HG03342 (cell line): ENCODE results near the gene BLTP1.
"Not testable (repeated sequence)": the region's sequence is repeated elsewhere in the genome, so short reads cannot be mapped to it uniquely, and the experiment has no call there.

Source experiments
- ATAC-seq: cut with Tn5 transposase; IDR thresholded peaks from one replicate; pipeline ENCODE4 v1.9.1; 2021; ENCODE audit warnings: mild to moderate bottlenecking, moderate library complexity; ENCODE audit not compliant: unreplicated experiment

The BLTP1 gene

DNA sequence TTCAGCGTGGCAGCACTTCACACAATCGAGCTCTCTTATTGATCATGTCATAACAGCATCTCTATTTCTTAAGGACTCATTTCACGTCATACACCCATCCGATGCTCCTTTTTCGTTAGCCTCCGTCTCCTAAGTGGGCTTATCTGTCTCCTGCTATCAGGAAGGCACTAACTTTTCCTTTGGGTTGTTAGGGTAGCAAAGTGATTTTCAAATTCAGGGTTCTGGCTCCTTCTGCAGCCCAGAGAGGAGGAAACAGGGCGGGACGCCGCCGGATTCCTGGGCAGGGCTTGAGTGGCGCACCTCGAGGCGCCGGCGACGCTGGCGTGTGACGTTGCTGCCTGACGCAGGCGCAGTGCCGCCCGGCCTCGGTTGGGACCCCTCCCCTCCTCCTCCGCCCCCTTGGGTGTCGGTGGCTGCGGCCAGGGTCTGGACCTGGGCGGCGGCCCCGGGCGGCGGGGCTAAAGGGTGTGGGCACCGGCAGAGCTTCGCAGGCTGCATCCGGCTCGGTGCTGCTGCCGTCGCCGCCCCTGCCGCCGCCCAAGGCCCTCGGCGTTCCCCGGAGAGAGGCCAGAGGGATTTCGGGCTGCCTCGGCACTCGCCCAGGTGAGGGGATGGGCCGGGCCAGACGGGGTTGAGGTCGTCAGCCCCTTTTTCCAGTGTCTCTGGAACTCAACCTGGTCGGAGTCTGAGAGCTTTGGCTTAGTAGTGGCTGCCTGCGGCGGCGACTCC is at the start of gene BLTP1:
BLTP1 (plus strand) TSS at position 350 of the 729 bp plus-strand sequence. CDS start 18,317 bp downstream, outside the sequence.
- peak; percentile 95 for ATAC-seq

GRCh38 chr4:122104184-122104583 is 47.9 kb upstream of the BLTP1 start:
- ATAC-seq = no peak

- ATAC-seq = no peak
Measured at GRCh38 chr4:122107680-122108079, 44.5 kb upstream of the BLTP1 start.

GRCh38 chr4:122110304-122110703 is 41.8 kb upstream of the BLTP1 start:
- ATAC-seq = not testable (repeated sequence)

DNA sequence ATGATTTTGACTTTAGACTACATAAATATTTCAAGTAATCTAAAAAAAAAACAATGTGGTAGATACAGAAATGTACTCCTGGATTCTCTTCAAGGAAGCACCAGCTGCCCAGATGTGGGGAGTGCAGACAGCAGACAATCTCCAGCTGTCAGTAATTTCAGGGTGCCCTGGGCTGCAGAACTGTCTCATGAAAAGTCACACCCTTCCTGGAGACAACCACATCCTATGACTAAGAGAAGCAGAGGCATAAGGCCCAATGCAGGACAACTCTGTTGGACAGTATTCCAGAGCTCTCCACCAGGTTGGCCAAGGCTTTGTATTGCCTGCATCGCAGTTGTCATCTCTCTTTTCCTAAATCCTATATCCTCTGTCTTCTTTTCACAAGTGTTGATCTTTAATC is 34.4 kb upstream of the BLTP1 start:
- no peak for ATAC-seq

- ATAC-seq = no peak
Measured at GRCh38 chr4:122118243-122118642, 33.9 kb upstream of the BLTP1 start.

DNA sequence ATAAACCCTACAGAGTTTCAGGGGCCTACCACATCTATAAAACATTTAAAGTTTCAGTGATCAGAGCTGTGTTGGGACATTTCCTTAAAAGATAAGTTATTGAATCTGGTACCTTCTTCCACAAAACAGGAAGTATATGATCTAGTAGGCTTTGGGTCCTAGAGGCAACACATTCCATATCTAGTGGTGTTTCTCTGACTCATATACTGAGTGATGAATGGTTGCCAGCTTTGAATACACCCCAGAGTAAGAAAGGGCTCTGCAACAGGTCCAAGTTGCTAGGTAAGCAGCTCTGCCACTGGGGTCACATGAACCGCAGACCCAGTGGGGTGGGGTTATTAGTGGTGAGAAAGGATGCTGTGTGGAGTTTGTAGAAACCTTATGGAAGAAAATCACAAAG is 32.4 kb upstream of the BLTP1 start:
- no peak for ATAC-seq

- no peak for ATAC-seq
Measured at GRCh38 chr4:122121593-122121992, 30.5 kb upstream of the BLTP1 start.

GRCh38 chr4:122122083-122122482 is 30.0 kb upstream of the BLTP1 start:
- no peak for ATAC-seq

- no peak for ATAC-seq
Measured at GRCh38 chr4:122129061-122129460, 23.1 kb upstream of the BLTP1 start.

GRCh38 chr4:122131562-122132157 is 20.5 kb upstream of the BLTP1 start:
- peak; percentile 66 for ATAC-seq

DNA sequence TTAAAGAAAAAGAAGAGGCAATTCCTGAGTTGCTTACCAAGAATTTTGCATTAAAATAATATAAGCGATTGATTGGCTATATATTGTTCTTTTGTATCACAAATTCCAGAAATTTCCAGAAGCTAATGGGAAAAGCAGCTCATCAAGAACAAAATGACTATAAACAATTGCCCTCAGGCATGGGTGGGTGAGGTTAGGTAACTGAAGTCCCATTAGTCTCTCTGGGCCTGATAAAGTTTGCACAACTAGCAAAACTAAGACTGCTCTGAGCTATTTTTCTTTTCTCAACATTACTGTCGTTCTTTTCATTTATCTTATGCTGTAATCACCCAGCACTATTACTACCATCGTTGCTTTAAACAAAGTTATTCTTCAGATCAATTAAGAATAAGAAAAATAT is 19.2 kb upstream of the BLTP1 start:
- ATAC-seq = no peak

DNA sequence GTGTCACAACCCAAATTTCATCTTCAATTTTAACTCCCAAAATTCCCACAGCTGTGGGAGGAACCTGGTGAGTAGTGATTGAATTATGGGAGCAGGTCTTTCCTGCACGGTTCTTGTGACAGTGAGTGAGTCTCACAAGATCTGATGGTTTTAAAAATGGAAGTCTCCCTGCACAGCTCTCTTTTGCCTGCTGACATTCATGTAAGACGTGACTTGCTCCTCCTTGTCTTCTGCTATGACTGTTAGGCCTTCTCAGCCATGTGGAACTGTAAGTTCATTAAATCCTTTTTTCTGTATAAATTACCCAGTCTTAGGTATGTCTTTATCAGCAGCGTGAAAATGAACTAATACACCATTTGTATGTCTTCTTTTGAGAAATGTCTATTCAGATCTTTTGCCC is 13.0 kb upstream of the BLTP1 start:
- no peak for ATAC-seq

- ATAC-seq = no peak
Measured at GRCh38 chr4:122140834-122141233, 11.3 kb upstream of the BLTP1 start.

DNA sequence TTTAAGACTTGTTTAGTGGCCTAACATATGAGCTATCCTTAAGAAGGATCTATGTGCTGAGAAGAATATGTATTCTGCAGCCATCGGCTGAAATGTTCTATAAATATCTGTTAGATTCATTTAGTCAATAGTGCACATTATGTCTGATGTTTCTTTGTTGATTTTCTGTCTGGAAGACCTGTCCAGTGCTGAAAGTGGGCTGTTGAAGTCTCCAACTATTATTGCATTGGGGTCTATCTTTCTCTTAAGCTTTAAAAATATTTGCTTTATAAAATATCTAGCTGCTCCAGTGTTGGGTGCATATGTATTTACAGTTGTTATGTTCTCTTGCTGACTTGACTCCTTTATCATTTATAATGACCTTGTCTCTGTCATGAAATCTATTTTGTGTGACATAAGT is 9.4 kb upstream of the BLTP1 start:
- ATAC-seq = no peak

DNA sequence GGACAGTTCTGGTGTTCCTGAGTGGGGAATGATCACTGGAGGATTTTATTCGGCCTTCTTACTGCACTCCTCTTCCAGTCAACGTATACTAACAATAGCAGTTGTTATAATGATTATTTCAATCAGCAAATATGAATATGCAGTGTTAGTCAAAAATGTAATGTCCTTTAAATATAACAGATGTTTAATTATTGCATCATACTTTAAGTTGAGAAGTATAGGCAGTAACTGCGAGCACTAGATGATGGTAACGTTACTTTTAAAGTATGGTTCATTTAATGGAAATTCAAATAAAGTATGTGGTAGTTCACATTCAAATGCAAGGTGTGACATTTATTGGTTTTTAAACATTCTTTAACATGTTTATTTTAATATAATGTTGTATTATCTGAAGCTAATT is 5.5 kb upstream of the BLTP1 start:
- no peak for ATAC-seq

GRCh38 chr4:122150931-122151330 is 1.2 kb upstream of the BLTP1 start:
- ATAC-seq = peak; percentile 24

- ATAC-seq = peak; percentile 37
Measured at GRCh38 chr4:122152711-122153226, 638 bp downstream of the BLTP1 start.

- no peak for ATAC-seq
Measured at GRCh38 chr4:122156819-122157218, 4.7 kb downstream of the BLTP1 start.

DNA sequence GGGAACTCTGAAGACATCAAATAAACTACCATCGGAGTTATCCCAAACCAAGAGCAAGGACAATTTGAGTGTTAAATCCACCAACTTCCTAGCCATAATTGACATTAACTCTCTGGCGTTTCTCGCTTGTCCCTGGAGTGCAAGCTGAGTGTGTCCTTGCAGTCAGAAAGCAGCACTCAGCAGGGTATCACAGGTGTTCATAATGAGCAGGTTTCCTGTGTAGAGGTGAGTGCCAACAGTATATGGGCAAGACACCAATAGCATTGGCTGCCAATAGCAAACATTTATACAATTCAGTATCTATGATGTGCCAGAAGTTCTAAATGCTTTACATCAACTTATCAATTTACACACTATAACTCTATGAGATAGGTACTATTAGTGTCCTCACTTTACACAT is 11.2 kb downstream of the BLTP1 start:
- no peak for ATAC-seq

- no peak for ATAC-seq
Measured at GRCh38 chr4:122163767-122164166, 11.6 kb downstream of the BLTP1 start.

DNA sequence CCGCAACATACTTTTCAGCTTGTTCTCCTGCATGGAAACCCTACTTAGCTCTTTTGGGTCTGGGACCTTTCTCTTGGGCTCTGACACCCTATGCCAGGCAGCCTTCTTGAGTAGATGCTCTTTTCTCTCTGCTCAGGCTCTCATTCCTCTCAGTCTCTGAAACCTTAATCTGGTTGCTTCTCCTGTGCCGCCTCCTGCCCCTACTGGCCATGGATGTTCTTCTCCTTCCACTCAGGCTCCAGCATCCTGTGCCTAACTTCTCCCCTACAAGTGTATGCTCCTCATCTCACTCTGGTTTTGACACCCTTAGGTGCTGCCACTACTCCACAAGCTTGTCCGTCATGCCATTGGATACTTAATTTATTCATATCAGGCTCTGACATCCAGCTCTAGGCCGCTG is 15.2 kb downstream of the BLTP1 start:
- no peak for ATAC-seq
